ENCODE measurements around the gene MED12L. TPM values are rescaled to one million over a fixed set of nuclear protein-coding genes. Genes with fewer than 3 reads are reported as not detected.

Gene MED12L
- total and polyA plus RNA-seq, 9 of the 15 experiments (the other 6 are each of a cell fraction or from before 2014, with no cell fraction given) = not detected

- H2AFZ ChIP-seq (ENCODE audit: low read depth, low read length) = peak overlapping the region; percentile 67
- no peak overlapping the region for H3K9ac ChIP-seq (ENCODE audit: insufficient read depth in 1 of 2, low read depth in 2 of 2, low read length in 2 of 2)
- no peaks in the 10 kb centered on the region; a peak in 3 of 5 replicates for H3K4me1 ChIP-seq (replicated peaks in 1 of 2; ENCODE audit: control insufficient read depth in 2 of 2, insufficient read depth in 2 of 2, low read length in 2 of 2)
- ATAC-seq (peak; percentile 55), DNase-seq (ENCODE audit: extremely low read depth in 1 of 4, low spot score in 3 of 4) (peak in 1 of 4 experiments; percentile 21), FAIRE-seq (no peak)
- H3K36me3 ChIP-seq (ENCODE audit: control insufficient read depth, insufficient read depth, low read length) = no peaks in the 10 kb centered on the region
- ChIA-PET POLR2A (interaction anchor here (0.7 to 1.1 kb wide), 2 partner anchors 9 to 12 kb away, joined by 3 read pairs; no protein-coding TSS in a partner anchor), CTCF (ENCODE audit: low intra/inter-chr PET ratio) (no interaction called here)
- H3K79me2 ChIP-seq (ENCODE audit: control insufficient read depth, insufficient read depth, low read length) = no peaks in the 10 kb centered on the region
- H3K4me2 ChIP-seq (ENCODE audit: insufficient read depth, low read length) = no peak overlapping the region
- intact Hi-C loops (cut with micrococcal nuclease) (no loop called here), in situ Hi-C loops (cut with MboI) (no loop called here)
- H3K27ac ChIP-seq (ENCODE audit: extremely low read depth, low read depth, low read length) = no peak overlapping the region
- H3K9me3 ChIP-seq (replicated peaks; ENCODE audit: control insufficient read depth, insufficient read depth, low read depth, low read length) = no peaks in the 10 kb centered on the region
- H3K9me1 ChIP-seq (ENCODE audit: control insufficient read depth, insufficient read depth, low read length) = no peaks in the 10 kb centered on the region
- no peak overlapping the region for H3K4me3 ChIP-seq
- BruUV-seq (replicated peaks) = no TSS peak
- peak in 2 of 3 experiments; percentile 35 to 45; a peak in 3 of 6 replicates for TF ChIP-seq CTCF (IDR thresholded peaks at IDR 0.05 in 2 of 3, conservative IDR thresholded peaks at IDR 0.05 in 1 of 3; ENCODE audit: insufficient read depth in 2 of 3, low read depth in 1 of 3, low read length in 3 of 3)
- peak; percentile 72 for TF ChIP-seq CTCFL (IDR thresholded peaks at IDR 0.05; ENCODE audit: borderline replicate concordance, insufficient read depth, low read depth, low read length, poor library complexity, severe bottlenecking)
- TF ChIP-seq RAD21 (CRISPR knock-in tag; conservative IDR thresholded peaks at IDR 0.05 in 1 of 2, IDR thresholded peaks at IDR 0.05 in 1 of 2) = peak in 1 of 2 experiments; percentile 35; a peak in 2 of 4 replicates
- TF ChIP-seq MYNN (IDR thresholded peaks at IDR 0.05) = no peak
- TF ChIP-seq MYNN (CRISPR knock-in tag; IDR thresholded peaks at IDR 0.05) = no peak
- 10% methylated on average over 4 of the region's 4 CpGs for WGBS (ENCODE audit: insufficient coverage, low coverage, missing lambda C conversion rate)
- no peaks in the 10 kb centered on the region for H4K20me1 ChIP-seq (replicated peaks; ENCODE audit: control insufficient read depth, insufficient read depth, low read length)
- H3K27me3 ChIP-seq (ENCODE audit: control insufficient read depth in 2 of 2, insufficient read depth in 2 of 2, low read length in 2 of 2) = peaks cover 0 to 5% of the 10 kb centered on the region in 2 experiments; a peak in 1 of 5 replicates
Observed at GRCh38 chr3:151425627-151426340, 340.3 kb downstream of the MED12L start.

Data from K562 (cell line).